IMR-90 (cell line): ENCODE data around the gene PNKD. TPM values are rescaled to one million over a fixed set of nuclear protein-coding genes. Genes with fewer than 3 reads are reported as not detected.
A peak's percentile ranks its signal among the peaks of the same experiment; 100 is the strongest.

Source experiments
- ATAC-seq: fragments of 200-7000 bp; cut with Tn5 transposase; 2 replicates; pipeline ENCODE4 v1.9.1; 2020; ENCODE audit warnings: low read depth, mild to moderate bottlenecking, moderate library complexity
- BruUV-seq: library from RNA; stranded (reverse); fragments of 400-500 nt; replicated peaks from 2 replicates; lab custom pipeline; 2021; lab: Mats Ljungman, UMichigan
- CTCF ChIA-PET: fragments of 300-600 bp; formaldehyde crosslinking; extraction: SDS; loops from one replicate; lab custom pipeline; 2021; ENCODE audit warnings: antibody characterized with exemption; lab: Yijun Ruan, JAX
- POLR2A ChIA-PET: fragments of 300-600 bp; sonication (Branson Sonifier 250); formaldehyde crosslinking; loops from one replicate; lab custom pipeline; 2022; ENCODE audit warnings: antibody characterized with exemption; ENCODE audit not compliant: unreplicated experiment; lab: Charles Lee
- DNase-seq: peaks from one replicate; pipeline ENCODE4 v3.0.0; 2013
- H2AFZ ChIP-seq: replicated peaks from 2 replicates; pipeline ENCODE3; 2013; ENCODE audit warnings: low read length, mild to moderate bottlenecking; ENCODE audit not compliant: poor library complexity
- H2AK5ac ChIP-seq: 2 replicates; pipeline ENCODE4 v1.6.1; 2013; ENCODE audit warnings: low read depth, low read length, inconsistent platforms
- H2AK9ac ChIP-seq: replicated peaks from 2 replicates; pipeline ENCODE3; 2013; ENCODE audit warnings: mild to moderate bottlenecking, low read depth, low read length, moderate library complexity; ENCODE audit not compliant: poor library complexity
- H2BK120ac ChIP-seq: 2 replicates; pipeline ENCODE4 v1.6.1; 2013; ENCODE audit warnings: low read depth, low read length, inconsistent platforms
- H2BK15ac ChIP-seq: 3 replicates; pipeline ENCODE4 v1.6.1; 2013; ENCODE audit warnings: low read depth, low read length, inconsistent platforms
- H2BK20ac ChIP-seq: 2 replicates; pipeline ENCODE4 v1.6.1; 2013; ENCODE audit warnings: low read depth, mild to moderate bottlenecking, inconsistent platforms, low read length, moderate library complexity
- H2BK5ac ChIP-seq: 2 replicates; pipeline ENCODE4 v1.6.1; 2013; ENCODE audit warnings: mild to moderate bottlenecking, low read depth, low read length, inconsistent platforms; ENCODE audit not compliant: poor library complexity, severe bottlenecking
- H3K14ac ChIP-seq: replicated peaks from 2 replicates; pipeline ENCODE4 v1.6.1; 2013; ENCODE audit warnings: low read depth, low read length, inconsistent platforms
- H3K18ac ChIP-seq: 2 replicates; pipeline ENCODE4 v1.6.1; 2013; ENCODE audit warnings: low read depth, low read length, control low read depth
- H3K23ac ChIP-seq: 2 replicates; pipeline ENCODE4 v1.6.1; 2013; ENCODE audit warnings: low read depth, low read length, inconsistent platforms
- H3K27ac ChIP-seq: 2 replicates; pipeline ENCODE4 v1.5.1; 2013; ENCODE audit warnings: mild to moderate bottlenecking, control low read depth, low read length; ENCODE audit not compliant: insufficient read depth
- H3K27me3 ChIP-seq: 2 replicates; pipeline ENCODE4 v1.6.1; 2013; ENCODE audit warnings: low read length; ENCODE audit not compliant: control insufficient read depth, insufficient read depth
- H3K36me3 ChIP-seq: 2 replicates; pipeline ENCODE4 v1.6.1; 2013; ENCODE audit warnings: low read length, mixed read lengths; ENCODE audit not compliant: control insufficient read depth, insufficient read depth
- H3K4ac ChIP-seq: 2 replicates; pipeline ENCODE4 v1.6.1; 2013; ENCODE audit warnings: low read depth, low read length, inconsistent platforms
- H3K4me1 ChIP-seq: 2 replicates; pipeline ENCODE4 v1.6.1; 2013; ENCODE audit warnings: low read length, mixed read lengths; ENCODE audit not compliant: control insufficient read depth, insufficient read depth
- H3K4me2 ChIP-seq: 2 replicates; pipeline ENCODE4 v1.6.1; 2013; ENCODE audit warnings: low read depth, mild to moderate bottlenecking, control low read depth, low read length, moderate library complexity
- H3K4me3 ChIP-seq: 2 replicates; pipeline ENCODE4 v1.5.1; 2013; ENCODE audit warnings: low read depth, mild to moderate bottlenecking, control low read depth, low read length, moderate library complexity; ENCODE audit not compliant: insufficient read depth
- H3K56ac ChIP-seq: 2 replicates; pipeline ENCODE4 v1.6.1; 2013; ENCODE audit warnings: low read length, inconsistent platforms; ENCODE audit not compliant: insufficient read depth; ENCODE audit errors: extremely low read depth
- H3K79me1 ChIP-seq, 2 experiments: 2 replicates each; pipeline ENCODE4 v1.6.1; 2013; ENCODE audit warnings: low read length in 2 of 2, inconsistent platforms in 1 of 2, low read depth in 1 of 2
- H3K9ac ChIP-seq: 2 replicates; pipeline ENCODE4 v1.6.1; 2013; ENCODE audit warnings: low read depth, low read length, control low read depth
- H3K9me1 ChIP-seq: 2 replicates; pipeline ENCODE4 v1.6.1; 2013; ENCODE audit warnings: low read length, inconsistent platforms; ENCODE audit not compliant: insufficient read depth
- H3K9me3 ChIP-seq: 2 replicates; pipeline ENCODE4 v1.6.1; 2013; ENCODE audit warnings: low read length; ENCODE audit not compliant: control insufficient read depth, insufficient read depth
- H4K20me1 ChIP-seq: 2 replicates; pipeline ENCODE4 v1.6.1; 2013; ENCODE audit warnings: low read length, inconsistent platforms; ENCODE audit not compliant: insufficient read depth
- H4K5ac ChIP-seq: 2 replicates; pipeline ENCODE4 v1.6.1; 2013; ENCODE audit warnings: mild to moderate bottlenecking, low read depth, low read length, control low read depth
- H4K8ac ChIP-seq, 2 experiments: 2 replicates each; pipeline ENCODE4 v1.6.1; 2013; ENCODE audit warnings: low read depth in 2 of 2, low read length in 2 of 2, control low read depth in 1 of 2, inconsistent platforms in 1 of 2
- H4K91ac ChIP-seq: 2 replicates; pipeline ENCODE4 v1.6.1; 2013; ENCODE audit warnings: low read depth, low read length, inconsistent platforms; ENCODE audit not compliant: insufficient read depth
- BHLHE40 ChIP-seq: fragments of 150-350 bp; IDR thresholded peaks from 2 replicates; pipeline ENCODE4 v1.6.1; 2016; ENCODE audit warnings: mild to moderate bottlenecking, low read depth, low read length
- MAZ ChIP-seq: IDR thresholded peaks from 2 replicates; pipeline ENCODE4 v1.6.1; 2012; ENCODE audit warnings: low read depth, mild to moderate bottlenecking, low read length, improper control_type of control experiment, moderate library complexity, borderline replicate concordance
- NFE2L2 ChIP-seq: fragments of 150-350 bp; IDR thresholded peaks from 2 replicates; pipeline ENCODE4 v1.6.1; 2016; ENCODE audit warnings: low read depth, mild to moderate bottlenecking, low read length
- POLR2A ChIP-seq: IDR thresholded peaks from 2 replicates; pipeline ENCODE4 v1.6.1; 2012; ENCODE audit warnings: mild to moderate bottlenecking, low read depth, low read length
- RAD21 ChIP-seq: IDR thresholded peaks from 2 replicates; pipeline ENCODE4 v1.6.1; 2012; ENCODE audit warnings: low read length, improper control_type of control experiment
- RCOR1 ChIP-seq: IDR thresholded peaks from 2 replicates; pipeline ENCODE4 v1.6.1; 2012; ENCODE audit warnings: mild to moderate bottlenecking, low read length, improper control_type of control experiment; ENCODE audit not compliant: insufficient replicate concordance
- RFX5 ChIP-seq: IDR thresholded peaks from 2 replicates; pipeline ENCODE4 v1.8.0; 2012; ENCODE audit warnings: low read depth, mild to moderate bottlenecking, low read length, moderate library complexity
- WGBS, 2 experiments: methylation state at CpG; one replicate each; pipeline versions ENCODE4 v1.1.5 to v1.1.7; 2013; ENCODE audit warnings: missing lambda C conversion rate in 2 of 2; ENCODE audit not compliant: insufficient read length in 1 of 2; ENCODE audit errors: extremely low coverage in 2 of 2; 5-methylcytosine and 5-hydroxymethylcytosine counted together
- dilution Hi-C: fragments of 300-500 bp; cut with HindIII; formaldehyde crosslinking; loops from one replicate; pipeline ENCODE4 v1.14.3; 2018; ENCODE audit warnings: low sequenced_read_pairs; ENCODE audit not compliant: unreplicated experiment
- in situ Hi-C: fragments of 300-500 bp; cut with MboI; formaldehyde crosslinking; loops from 3 replicates; pipeline ENCODE4 v1.14.3; 2019; ENCODE audit warnings: low sequenced_read_pairs, inconsistent platforms, mixed read lengths
- intact Hi-C: fragments of 100-400 bp; cut with micrococcal nuclease; formaldehyde crosslinking; loops from 2 replicates; pipeline ENCODE4 v1.10.0; 2022
- polyA plus RNA-seq, 3 experiments: library from polyadenylated mRNA; depleted of rRNA; stranded (reverse); fragments of >200 nt; gene quantifications; 2 replicates each; pipeline ENCODE4 v1.2.3, GENCODE V29; 2012; ENCODE audit warnings: low replicate concordance in 1 of 3
- total RNA-seq: library from RNA; depleted of rRNA; stranded (reverse); fragments of >200 nt; gene quantifications from 2 replicates; pipeline ENCODE4 v1.2.3, GENCODE V29; 2012
- TF ChIP-seq, protein P1 (sequence below): fragments of 150-350 bp; IDR thresholded peaks from 2 replicates; pipeline ENCODE4 v1.6.1; 2016; ENCODE audit warnings: low read depth, mild to moderate bottlenecking, low read length, moderate library complexity, borderline replicate concordance
- TF ChIP-seq, protein P2 (sequence below): fragments of 150-350 bp; IDR thresholded peaks from 2 replicates; pipeline ENCODE4 v1.6.1; 2017; ENCODE audit warnings: mild to moderate bottlenecking, antibody characterized with exemption, low read length, low read depth
- TF ChIP-seq, protein P3 (sequence below): conservative IDR thresholded peaks from 2 replicates; pipeline ENCODE4 v1.5.1; 2012; ENCODE audit warnings: mild to moderate bottlenecking, low read depth, low read length, improper control_type of control experiment

PNKD gene
- total and polyA plus RNA-seq, 2 of the 4 experiments (the other 2 are of a cell fraction) = 19.2 to 68.5 TPM

DNA sequence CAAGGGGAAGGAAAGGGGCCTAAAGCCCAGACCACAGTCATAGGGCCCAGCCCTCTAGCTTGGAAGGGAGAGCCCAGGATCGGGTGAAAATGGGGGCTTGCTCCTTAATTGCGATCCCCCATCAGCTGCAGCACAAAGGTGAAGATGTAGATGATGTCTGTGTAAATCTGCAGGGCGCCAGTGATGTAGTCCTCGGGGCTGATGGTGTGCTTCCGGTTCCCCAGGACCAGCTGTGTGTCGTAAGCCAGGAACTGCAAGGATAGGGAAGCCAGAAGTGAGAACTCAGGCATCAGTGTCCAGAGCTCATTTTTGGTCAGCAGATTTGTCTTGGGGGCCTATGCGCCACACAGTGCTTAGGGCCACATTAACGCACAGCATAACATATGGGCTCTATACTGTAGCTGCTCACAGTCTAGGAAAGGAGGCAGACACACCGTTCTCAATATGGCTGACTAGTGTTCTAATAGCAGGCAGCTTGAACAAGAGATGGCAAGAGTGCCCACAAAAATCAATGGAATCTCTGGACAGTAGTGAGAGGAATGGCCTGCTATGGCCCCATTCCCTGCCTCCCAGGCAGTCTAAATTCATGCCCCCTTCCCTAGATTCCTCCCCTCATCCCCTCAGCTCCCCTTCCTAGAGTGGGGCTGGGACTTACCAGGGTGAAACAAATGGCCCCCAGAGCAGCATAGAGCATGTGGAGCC lies 5.2 kb downstream of the PNKD start:
- Histone ChIP-seq H2BK20ac (no peak overlapping the region), H2BK15ac (no peak overlapping the region), H2AFZ (no peak overlapping the region), H3K27me3 (no peaks in the 10 kb centered on the region), H3K18ac (no peak overlapping the region), H3K4me3 (no peak overlapping the region), H2BK120ac (no peak overlapping the region), H3K9me1 (no peaks in the 10 kb centered on the region), H3K27ac (no peak overlapping the region), H3K36me3 (peaks cover 68% of the 10 kb centered on the region), H4K20me1 (peaks cover 3% of the 10 kb centered on the region), H3K4me2 (no peak overlapping the region), H4K8ac (no peak overlapping the region), H4K91ac (no peak overlapping the region), H3K4me1 (peaks cover 7% of the 10 kb centered on the region), H3K79me1 (peaks cover 11 to 83% of the 10 kb centered on the region in 2 experiments), H3K56ac (no peak overlapping the region), H2AK9ac (peak overlapping the region; percentile 86), H3K14ac (no peak overlapping the region), H4K5ac (no peak overlapping the region), H3K23ac (no peak overlapping the region), H3K4ac (no peak overlapping the region), H3K9me3 (no peaks in the 10 kb centered on the region), H3K9ac (no peak overlapping the region), H2AK5ac (no peak overlapping the region), H2BK5ac (no peak overlapping the region)
- intact Hi-C loops (loop anchor here (10.0 kb wide), 1 partner anchor 289 kb away; the partner anchor contains the start of genes CNOT9 and USP37), dilution Hi-C loops (no loop called here), in situ Hi-C loops (loop anchor here (10.0 kb wide), 1 partner anchor 119 kb away; the partner anchor contains the start of gene CTDSP1)
- ChIA-PET POLR2A (interaction anchor here (2.5 kb wide), 1 partner anchor 11 kb away, joined by 9 read pairs; no protein-coding TSS in a partner anchor), CTCF (interaction anchor here (0.8 kb wide), 1 partner anchor 17 kb away, joined by 3 read pairs; no protein-coding TSS in a partner anchor)
- TF ChIP-seq POLR2A (no peak), RFX5 (no peak), MAZ (no peak), RAD21 (no peak), NFE2L2 (no peak), BHLHE40 (no peak), RCOR1 (no peak)
- TF ChIP-seq, protein P1, sequence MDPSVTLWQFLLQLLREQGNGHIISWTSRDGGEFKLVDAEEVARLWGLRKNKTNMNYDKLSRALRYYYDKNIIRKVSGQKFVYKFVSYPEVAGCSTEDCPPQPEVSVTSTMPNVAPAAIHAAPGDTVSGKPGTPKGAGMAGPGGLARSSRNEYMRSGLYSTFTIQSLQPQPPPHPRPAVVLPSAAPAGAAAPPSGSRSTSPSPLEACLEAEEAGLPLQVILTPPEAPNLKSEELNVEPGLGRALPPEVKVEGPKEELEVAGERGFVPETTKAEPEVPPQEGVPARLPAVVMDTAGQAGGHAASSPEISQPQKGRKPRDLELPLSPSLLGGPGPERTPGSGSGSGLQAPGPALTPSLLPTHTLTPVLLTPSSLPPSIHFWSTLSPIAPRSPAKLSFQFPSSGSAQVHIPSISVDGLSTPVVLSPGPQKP = no peak
- TF ChIP-seq, protein P2, sequence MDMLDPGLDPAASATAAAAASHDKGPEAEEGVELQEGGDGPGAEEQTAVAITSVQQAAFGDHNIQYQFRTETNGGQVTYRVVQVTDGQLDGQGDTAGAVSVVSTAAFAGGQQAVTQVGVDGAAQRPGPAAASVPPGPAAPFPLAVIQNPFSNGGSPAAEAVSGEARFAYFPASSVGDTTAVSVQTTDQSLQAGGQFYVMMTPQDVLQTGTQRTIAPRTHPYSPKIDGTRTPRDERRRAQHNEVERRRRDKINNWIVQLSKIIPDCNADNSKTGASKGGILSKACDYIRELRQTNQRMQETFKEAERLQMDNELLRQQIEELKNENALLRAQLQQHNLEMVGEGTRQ = no peak
- TF ChIP-seq, protein P3, sequence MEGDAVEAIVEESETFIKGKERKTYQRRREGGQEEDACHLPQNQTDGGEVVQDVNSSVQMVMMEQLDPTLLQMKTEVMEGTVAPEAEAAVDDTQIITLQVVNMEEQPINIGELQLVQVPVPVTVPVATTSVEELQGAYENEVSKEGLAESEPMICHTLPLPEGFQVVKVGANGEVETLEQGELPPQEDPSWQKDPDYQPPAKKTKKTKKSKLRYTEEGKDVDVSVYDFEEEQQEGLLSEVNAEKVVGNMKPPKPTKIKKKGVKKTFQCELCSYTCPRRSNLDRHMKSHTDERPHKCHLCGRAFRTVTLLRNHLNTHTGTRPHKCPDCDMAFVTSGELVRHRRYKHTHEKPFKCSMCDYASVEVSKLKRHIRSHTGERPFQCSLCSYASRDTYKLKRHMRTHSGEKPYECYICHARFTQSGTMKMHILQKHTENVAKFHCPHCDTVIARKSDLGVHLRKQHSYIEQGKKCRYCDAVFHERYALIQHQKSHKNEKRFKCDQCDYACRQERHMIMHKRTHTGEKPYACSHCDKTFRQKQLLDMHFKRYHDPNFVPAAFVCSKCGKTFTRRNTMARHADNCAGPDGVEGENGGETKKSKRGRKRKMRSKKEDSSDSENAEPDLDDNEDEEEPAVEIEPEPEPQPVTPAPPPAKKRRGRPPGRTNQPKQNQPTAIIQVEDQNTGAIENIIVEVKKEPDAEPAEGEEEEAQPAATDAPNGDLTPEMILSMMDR = no peak
- BruUV-seq = no TSS peak
- DNase-seq (no peak), ATAC-seq (no peak)
- 86% methylated on average over 7 of the region's 9 CpGs; no CpG with 5 or more reads in 1 of the 2 experiments for WGBS, 2 experiments
